GM19043 (cell line): Measurements from ENCODE around the gene CCNC.

Source experiments
- ATAC-seq: cut with Tn5 transposase; IDR thresholded peaks from one replicate; pipeline ENCODE4 v1.9.1; 2021; ENCODE audit warnings: low read depth; ENCODE audit not compliant: unreplicated experiment

Gene CCNC

GRCh38 chr6:99568103-99568933 is at the start of gene CCNC:
Gene CCNC (minus strand): TSS chr6:99568660. CDS start chr6:99568527, 133 bp downstream.
- ATAC-seq: peak; percentile 99

DNA sequence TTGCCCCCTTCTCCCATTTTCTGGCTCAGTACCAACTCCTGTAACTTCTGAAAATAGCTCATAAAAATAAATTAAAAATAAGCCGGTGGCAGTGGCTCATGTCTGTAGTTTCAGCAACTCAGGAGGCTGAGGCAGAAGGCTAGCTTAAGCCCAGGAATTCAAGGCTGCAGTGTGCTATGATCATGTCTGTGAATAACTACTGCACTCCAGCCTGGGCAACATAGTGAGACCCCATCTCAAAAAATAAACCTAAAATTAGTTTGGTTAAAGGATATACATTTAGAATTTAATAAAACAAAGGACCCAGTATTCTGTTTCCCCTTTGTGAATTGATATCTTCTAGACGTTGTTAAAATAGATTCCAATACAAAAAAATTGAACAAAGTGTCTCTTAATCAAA is 48.7 kb upstream of the CCNC start:
- ATAC-seq: no peak

DNA sequence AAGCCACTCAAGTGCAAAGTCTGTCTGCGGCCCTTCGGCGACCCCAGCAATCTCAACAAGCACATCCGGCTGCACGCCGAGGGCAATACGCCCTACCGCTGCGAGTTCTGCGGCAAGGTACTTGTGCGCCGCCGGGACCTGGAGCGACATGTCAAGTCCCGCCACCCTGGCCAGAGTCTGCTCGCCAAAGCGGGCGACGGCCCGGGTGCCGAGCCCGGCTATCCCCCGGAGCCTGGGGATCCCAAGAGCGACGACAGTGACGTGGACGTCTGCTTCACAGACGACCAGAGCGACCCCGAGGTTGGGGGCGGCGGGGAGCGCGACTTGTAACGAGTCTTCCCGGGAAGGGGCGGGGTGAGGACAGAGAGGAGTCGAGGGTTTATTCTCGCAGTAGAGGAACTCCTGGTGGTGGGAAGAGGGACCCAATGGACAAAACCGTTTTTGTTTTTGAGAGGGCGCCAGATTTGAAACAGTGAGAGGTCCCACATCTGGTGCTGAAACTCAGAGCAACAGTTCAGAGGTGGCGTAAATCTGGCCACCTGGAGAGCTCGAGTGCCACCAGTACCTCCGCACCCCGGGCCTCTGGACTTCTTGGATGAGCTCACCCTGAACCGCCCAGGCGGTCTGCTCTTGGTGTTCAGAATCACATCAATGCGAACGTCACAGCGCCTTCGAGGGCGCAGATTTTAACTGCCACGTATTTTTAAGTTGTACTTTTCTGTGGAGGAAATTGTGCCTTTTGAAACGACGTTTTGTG is 46.1 kb upstream of the CCNC start:
- ATAC-seq: peak; percentile 14

GRCh38 chr6:99613705-99614429 is 45.4 kb upstream of the CCNC start:
- peak; percentile 50 for ATAC-seq

DNA sequence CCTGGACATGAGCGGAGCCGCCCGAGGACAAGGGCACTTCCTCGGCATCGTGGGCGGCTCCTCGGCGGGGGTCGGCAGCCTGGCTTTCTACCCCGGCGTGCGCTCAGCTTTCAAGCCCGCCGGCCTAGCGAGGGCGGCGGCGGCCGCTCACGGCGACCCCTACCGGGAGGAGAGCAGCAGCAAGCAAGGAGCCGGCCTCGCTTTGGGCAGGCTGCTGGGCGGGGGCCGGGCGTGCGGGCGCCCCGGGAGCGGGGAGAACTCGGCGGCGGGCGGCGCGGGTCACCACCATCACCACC is 44.9 kb upstream of the CCNC start:
- ATAC-seq: peak; percentile 47

DNA sequence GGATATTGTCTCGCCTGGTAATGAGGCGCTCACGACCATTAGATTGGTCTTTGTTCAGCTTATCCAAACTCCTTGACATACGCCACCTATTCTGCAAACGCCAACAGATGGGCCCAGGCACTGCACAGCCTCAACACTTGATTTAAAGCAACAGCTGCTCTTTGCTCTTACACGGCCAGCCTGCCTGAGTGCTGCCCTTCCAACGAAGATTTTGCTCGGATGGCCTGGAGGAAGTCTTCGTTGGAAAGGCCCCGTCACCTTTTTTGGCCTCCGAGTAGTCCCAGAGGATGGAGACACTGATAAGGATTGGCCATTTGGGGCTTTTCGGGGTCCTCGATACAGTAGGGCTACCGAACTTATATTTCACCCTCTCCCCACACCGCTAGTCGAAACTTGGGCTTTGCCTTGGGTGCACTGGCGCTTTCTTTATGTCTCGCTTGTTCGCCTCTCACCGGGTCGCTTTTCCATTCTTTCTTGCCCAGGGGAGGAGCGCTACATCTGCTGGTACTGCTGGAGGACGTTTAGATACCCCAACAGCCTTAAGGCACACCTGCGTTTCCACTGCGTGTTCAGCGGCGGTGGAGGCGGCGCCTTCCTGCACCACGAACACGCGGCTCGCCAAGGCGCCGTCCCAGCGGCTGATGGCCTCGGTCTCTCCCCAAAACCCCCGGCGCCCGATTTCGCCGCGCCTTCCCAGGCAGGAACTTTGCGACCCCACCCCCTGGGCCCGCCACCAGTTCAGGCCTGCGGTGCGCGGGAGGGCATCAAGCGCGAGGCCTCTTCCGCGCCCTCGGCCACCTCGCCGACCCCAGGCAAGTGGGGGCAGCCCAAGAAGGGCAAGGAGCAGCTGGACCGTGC is 44.3 kb upstream of the CCNC start:
- ATAC-seq: peak; percentile 5

DNA sequence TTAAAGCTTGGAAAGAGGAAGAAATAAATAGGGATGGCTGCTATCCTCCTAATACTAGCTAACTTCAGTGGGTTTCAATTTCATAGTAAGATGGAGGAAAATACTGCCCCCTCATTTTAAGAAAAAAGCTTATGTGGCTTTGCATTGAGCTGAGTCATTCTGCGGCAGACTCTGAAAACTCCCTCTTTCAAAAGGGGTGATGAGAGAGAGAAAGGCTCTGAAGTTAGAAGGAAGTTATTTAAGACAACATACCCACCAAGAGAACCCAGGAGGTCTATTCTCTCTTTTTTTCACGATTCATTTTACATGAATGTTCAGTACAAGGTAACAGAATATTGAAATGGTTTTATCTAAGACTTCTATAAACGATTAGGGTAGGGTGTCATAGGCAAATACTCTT is 42.7 kb upstream of the CCNC start:
- peak; percentile 39 for ATAC-seq

GRCh38 chr6:99609905-99610489 is 41.5 kb upstream of the CCNC start:
- no peak for ATAC-seq

- no peak for ATAC-seq
Measured at GRCh38 chr6:99608886-99609482, 40.5 kb upstream of the CCNC start.

GRCh38 chr6:99608059-99608885 is 39.8 kb upstream of the CCNC start:
- ATAC-seq: no peak

DNA sequence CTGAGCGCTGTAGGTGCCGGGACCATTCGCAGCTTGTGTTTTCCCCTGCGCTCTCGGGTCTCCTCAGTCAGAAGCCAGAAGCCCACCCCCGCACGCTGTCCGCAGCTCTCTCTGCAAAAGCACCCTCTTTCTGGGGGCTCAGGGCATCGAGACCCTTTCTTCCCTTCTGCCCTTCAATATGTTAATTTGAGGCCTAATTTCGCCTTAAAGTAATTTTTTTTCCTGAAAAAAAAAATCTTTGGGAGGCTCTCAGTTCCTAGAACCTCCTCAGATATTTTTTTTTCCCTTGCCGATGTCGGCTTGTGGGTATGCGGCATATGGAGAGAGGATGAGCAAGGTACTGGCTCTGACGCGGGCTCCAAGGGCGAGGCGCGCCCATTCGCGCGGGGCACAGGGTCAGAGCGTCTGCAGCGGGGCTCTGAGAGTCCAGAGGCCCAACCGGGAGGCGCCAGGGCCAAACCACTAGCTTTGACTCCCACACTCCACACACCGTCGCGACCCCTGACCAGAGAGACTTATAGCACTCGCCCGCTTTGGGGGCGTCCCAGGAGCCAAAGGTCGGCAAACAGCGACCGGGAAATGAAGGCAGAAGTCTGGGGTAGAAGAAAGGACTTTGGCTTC is 39.1 kb upstream of the CCNC start:
- no peak for ATAC-seq

GRCh38 chr6:99606656-99607415 is 38.4 kb upstream of the CCNC start, which contains the start of gene PRDM13:
Gene PRDM13 (plus strand): TSS chr6:99606833. CDS start chr6:99607035, 202 bp downstream.
- no peak for ATAC-seq

DNA sequence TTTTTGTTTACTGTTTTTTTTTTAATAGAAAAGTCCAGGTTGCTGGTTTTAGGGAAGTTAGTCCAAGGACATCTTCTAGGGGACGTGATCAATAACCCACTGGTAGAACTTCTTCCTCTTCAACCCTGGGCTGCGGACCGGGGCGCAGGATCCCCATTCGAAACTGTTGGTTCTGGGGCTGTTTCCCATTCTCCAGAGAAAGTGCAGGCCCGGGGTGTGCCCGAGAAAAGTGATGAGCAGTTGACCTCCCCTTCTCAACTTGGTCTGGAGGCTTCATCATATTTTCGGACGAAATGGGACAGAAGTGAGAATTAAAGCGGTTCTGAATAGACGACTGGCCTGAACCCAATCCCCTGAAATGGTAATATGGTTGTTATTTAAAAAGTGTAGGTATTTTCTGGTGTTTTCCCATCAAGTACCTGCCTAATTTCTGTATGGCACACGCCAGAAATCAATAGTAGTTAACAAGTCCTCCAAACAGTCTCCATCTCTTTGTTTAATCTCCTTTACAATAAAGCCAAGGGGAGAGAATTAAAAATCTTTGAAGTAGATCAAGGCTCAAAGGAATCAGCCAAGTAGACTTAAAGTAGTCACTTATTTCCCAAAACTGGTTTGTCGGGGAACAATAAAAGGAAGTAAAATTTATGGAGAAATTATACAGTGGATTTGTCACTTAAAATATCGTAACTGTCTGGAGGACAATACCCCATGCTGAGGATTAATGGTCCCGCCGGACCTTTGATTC is 37.6 kb upstream of the CCNC start:
- no peak for ATAC-seq

DNA sequence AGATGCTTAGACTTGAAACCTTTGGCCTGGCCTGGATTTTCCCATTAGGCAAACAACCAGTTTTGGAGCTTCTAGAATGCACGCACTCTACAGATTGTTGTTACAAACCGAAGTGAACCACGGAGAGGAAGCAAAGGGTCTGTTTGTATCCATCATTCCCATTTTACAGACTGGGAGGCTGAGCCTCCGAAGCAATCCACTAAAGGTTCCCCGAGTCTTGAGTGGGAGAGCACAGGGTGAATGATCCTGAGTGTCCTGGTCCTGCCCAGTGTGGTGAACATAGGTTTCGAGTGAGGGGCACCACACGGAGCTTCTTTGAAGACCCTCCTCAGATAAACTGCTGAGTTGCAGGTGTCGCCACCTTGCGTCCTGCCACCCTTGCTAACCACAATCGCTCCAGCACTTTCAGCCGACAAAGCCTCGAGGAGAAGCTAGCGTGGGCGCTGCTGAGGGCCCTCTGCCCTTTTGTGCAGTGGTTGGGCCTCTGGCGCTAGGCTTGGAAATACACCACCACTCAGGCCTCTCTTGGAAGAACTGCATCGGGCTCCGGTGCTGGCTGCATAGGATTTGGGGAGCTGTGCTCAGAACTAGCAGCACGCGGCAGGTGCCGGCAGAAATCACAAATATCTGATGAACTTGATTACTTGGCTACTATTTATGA is 36.7 kb upstream of the CCNC start:
- no peak for ATAC-seq

DNA sequence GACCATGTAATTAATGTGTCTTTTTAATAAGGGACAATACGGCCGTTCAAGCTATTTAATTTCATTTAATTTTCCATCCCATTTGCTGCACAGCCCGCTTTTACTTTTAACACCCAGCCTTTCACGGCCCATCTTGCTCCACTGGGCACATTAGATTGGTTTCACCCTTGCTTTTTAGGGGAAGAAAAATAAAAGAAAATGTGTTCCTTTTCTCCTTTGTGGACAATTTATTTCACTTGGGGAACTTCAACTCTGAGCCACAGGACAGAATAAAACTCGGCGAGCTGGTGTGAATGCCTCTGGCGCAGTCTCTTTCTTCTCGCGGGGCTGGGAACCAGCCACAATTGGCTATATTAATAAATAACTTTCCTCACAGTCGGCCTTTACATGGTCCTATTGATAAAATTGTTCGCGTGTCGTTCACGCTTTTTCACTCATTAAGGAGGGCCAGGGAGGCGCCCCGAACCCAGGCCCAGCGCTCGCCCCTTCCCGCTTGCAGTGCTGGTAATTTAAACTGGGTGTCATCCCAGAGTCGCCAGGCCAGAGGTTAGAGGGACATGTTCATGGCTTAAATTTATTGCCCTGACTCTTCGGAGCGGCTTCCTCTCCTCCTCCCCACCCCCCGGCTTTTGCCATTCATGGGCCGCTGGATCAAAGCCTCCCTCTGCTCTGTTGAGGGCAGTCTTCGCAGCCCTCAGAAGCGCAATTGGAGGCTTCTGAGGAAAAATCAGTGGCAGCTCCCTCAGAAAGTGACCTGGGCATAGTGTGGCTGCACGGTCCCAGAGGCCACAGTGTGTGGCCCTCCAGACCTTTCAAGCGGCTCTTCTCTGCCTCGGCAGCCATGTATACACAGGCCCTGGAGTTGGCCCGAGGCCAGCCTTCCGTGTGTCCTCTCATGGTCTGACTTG is 36.0 kb upstream of the CCNC start:
- ATAC-seq: no peak
